A172 (cell line): ENCODE measurements around the gene ARAP2. TPM values are rescaled to one million over a fixed set of nuclear protein-coding genes. Genes with fewer than 3 reads are reported as not detected.

Source experiments
- DNase-seq: peaks from one replicate; pipeline ENCODE4 v3.0.0-alpha.2; 2015; ENCODE audit warnings: low spot score
- total RNA-seq: library from RNA; depleted of rRNA; stranded (reverse); fragments of >200 nt; shearing (Covaris generic); gene quantifications from 2 replicates; pipeline ENCODE4 v1.2.3, GENCODE V29; 2014

Gene ARAP2
- total RNA-seq, 1 experiment from 2014 or later = 26.9 TPM

DNA sequence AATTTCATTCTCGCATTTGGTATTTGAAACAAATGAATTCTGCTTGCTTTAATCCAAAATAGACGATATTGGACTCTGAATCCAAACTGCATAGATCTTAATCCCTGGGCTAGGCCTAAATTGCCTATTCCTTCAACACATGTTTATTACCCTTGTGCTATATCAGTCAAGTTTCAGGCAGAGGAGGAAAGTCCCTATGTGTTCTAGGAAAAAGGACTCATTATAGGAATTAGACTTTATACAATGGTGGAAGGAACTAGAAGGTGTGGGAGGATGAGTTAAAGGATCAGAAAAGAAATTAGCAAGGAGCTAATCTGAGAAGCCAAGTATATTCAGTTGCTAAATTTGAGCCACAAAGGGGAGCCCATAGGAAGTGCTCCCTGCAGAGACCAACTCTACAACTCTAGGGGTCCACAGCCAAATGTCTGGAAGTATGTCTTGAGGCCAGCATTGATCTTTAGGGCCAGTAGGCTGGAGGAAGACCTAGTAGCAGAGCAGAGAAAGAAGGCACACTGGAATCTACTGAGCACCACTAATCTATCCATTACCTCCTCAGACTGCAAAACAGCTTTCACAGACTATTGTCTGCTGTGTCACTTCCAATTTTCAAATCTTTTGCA lies 20.0 kb upstream of the ARAP2 start:
- DNase-seq = no peak

DNA sequence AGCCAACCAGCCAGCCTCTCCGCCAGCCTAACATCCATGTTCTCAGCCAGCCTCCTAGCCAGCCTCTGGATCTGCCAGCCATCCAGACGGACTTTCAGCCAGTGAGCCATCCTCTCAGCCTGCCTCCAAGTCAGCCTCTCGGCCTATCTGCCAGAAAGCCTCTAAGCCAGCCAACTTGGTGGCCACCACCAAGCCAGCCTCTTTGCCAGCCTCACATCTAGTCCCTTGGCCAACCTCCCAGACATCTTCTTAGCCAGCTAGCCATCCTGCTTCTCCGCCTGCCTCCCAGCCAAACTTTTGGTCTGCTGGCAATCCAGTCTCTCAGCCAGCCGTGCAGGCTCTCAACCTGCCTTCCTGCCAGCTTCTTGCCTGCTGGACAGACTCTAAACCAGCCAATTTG lies 16.4 kb upstream of the ARAP2 start:
- DNase-seq = no peak

DNA sequence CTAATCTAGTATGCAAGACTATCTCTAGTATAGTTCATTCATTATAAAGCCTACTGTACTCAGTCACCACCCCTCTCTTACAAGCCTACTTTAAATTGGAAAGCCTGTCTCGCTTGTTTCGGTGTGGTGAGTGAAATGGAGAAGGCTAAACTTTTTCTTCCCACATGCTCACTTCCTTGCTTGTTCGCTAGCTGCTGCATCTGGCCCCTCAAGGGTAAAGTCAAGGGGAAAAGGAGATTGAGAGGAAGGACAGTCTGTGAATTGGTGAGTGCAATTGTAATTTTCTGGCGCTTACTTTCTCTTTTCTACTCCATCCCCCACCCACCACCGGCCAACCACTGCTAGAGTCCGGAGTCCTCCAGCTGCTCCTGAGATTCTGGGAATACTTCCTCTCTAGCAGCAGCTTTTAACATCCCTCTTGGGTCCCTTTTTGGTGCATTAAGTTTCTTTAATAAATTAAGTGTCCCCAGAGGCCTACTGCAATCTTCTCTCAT lies 12.1 kb upstream of the ARAP2 start:
- DNase-seq = no peak

- no peak for DNase-seq
Observed at GRCh38 chr4:36255577-36255976, 11.3 kb upstream of the ARAP2 start.

DNA sequence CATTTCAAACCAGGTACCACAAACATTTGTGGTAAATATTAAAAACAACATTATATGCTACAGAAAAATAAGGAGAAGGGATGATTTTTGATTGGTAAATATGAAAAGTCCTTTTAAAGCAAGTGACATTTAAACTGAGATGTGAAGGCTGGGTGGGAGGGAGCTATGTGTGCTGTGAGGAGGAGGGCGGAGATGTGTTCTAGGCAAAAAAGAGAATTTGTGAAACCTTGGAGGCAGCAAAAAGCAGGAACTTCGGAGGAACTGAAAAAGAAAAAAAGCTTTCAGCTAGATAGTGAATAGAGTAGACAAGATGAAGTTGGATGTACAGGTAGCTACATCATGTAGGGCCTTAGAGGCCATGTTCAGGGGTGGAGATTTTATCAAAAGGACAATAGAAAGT lies 10.1 kb upstream of the ARAP2 start:
- no peak for DNase-seq

DNA sequence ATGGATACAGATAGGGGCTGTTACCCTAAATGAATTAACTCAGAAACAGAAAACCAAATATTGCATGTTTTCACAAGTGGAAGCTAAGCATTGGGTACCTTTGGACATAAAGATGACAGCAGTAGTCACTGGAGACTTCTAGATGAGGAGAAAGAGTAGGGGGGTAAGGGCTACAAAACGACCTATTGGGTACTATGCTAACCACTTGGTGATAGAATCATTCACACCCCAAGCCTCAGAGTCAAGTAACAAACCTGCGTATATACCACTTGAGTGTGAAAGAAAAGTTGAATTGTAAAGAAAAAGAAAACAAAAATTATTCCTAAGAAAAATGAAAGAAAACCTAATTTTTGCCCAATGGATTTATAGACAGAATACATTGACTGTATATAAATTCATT lies 7.7 kb upstream of the ARAP2 start:
- no peak for DNase-seq

- no peak for DNase-seq
Observed at GRCh38 chr4:36249610-36250009, 5.3 kb upstream of the ARAP2 start.

DNA sequence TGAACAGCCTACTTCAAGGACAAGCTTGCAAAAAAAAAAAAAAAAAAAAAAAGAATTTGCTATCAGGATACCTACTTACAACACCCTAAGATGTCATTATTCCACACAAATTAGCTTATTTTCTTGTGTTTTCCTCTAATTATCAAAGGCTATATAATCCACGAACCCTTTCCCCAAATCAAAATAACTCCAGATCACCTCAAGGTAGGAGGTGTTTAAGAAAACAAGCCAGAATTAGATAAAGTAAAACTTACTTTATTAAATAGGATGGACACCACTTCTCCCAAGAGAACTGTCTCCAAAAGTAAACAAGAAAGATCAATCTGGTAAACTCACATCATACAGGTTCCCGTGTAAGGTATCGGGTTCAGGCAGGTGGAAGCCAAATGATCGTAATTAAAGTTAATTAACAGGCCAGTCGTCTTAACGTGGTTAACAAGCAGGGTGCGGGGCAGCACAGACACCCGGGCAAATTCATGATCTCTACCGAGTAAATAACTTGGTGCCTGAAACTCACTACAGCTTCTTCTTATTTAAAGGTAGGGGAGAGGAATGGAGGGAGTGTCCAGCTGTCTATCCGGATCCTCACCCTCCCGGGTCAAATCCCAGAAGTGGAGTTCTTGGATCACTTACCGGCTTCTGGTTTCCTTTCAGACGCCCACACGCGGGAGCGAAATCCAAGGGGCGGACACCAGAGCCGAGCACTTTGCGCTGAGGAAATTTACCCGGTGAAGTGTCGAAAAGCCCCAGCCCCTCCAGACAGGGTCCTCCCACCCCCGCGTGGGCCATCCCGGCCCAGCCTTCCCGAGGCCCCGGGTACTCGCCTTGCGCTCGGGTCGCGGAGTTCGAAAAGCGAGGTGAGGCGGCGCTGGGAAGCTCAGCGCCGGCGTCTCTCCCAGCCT lies 708 bp downstream of the ARAP2 start:
- DNase-seq = peak; percentile 23

DNA sequence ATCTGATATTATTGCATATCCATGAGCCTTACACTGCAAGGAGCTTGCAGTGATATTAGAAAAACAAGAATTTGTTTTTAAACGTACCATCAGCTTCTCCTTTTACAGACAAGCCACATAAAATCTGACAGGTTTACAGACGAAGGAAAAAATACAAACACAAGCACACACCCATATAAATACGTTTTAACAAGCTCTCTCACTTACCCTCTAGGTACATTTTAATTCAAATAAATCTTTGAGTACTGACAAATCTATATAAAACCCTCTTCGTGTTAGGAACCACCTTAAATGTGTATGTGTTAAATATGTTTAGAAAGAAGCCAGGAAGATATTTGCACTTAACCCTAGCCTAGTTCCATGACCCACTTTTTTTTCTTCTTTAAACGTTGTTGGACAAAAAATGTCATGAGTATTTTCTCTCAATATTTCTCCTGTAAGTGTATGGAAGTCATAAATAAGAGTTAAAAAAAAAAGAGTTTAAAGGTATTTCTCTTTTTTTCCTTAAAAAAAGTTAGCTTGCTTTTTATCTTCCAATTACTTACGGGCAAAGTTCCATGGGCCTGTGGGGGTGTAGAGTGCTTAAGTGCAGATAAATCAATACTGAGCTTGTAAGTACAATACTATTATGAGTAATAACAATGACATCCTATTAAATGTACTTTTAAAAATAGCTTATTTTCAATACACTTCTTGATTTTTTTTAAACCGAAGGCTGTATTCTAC lies 1.5 kb downstream of the ARAP2 start:
- no peak for DNase-seq

DNA sequence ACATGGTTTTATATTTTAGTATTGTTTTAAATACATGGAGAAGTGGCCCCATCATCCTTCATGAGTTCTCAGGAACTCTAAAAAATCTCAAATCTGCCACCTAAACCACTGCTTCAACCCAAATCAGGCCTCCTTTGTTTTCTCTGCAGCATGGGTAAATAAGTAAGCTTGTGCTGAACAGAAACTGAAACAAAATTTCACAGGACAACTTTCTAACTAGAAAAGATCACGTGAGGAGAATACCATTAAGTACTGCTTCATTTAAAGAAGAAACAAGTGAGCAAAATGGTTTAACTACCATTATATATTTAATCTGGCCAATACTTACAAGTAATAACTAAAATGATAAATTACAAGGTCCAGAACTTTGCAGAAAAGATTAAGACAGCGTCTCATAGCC lies 2.5 kb downstream of the ARAP2 start:
- DNase-seq = peak; percentile 10

DNA sequence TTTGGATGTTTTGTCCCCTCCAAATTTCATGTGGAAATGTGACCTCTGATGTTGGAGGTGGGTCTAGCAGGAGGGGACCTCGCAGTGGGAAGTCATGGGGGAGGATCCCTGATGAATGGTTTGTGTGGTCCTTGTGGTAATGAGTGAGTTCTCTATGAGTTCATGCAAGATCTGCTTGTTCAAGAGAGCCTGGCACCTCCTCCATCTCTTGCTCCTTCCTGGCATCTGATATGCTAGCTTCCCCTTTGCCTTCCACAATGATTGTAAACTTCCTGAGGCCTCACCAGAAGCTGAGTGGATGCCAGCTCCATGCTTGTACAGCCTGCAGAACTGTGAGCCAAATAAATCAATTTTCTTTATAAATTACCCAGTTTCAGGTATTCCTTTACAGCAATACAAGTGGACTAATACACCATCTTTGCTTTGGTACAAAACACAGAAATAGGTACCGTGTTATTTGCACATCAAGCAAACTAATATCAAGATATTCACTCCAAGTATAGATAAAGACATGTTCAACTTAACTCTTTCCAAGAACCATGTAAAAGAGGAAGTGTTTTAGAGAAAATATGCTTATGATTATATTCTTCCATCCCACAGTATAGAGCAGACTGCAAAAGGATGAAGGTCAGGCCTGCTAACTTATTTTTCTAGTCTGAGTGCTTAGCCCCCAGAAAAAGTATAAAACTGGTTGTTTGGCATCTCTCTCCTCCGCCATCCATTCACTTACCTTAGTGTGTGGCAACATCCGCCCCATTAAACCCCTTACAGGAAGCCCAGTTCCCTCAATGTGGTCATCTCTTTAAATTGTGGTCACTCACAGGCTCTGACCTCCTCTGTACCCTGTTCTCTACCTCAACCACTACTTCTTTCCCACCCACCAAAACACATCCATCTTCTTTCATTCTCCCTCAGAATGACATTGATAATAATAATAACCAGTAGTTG lies 6.7 kb downstream of the ARAP2 start:
- no peak for DNase-seq

DNA sequence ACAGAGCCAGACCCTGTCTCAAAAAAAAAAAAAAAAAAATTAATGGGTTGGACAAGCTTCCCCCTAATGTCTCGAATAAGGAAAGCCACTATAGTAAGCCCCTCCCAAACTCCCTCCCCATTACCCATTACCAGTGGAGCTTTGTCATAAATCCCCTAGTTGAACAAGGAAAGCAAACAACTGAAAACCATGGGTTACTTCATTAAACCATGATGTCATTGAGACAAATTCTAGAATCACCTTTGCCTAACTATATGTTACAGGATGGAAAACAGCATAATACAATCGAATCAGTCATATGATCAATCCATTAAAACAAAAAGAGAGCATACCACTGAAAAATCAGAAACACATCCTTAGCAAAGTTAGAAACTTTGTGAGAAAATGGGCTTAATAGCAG lies 8.2 kb downstream of the ARAP2 start:
- no peak for DNase-seq

- peak; percentile 58 for DNase-seq
Observed at GRCh38 chr4:36235306-36235705, 9.0 kb downstream of the ARAP2 start.

DNA sequence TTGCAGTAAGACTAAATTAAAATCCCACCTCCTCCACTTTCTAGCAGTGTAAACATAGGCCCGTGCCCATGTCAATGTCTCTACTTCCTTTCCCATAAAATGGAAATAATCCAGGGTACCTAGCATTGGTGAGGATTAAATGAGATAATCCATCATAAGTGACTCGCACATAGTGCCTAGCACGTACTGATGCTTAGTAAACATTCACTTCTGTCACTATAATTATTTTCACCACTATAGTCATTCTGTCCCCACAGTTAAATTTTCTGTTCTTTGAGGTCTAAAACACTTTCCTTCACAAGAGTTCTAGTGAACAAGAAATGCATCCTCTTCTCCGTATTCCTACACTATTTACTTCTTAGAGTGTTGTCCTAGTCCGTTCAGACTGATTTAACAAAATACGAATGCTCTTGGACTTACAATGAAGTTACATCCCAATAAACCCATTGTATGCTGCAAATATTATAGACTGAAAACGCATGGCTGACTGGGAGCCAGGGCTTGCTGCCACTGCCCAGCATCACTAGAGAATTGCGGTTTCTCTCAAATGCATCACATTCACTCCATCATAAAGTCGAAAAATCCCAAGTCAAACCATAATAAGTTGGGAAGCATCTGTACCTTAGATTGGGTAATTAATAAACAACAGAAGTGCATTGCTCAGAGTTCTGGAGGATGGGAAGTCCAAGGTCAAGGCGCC lies 10.6 kb downstream of the ARAP2 start:
- DNase-seq = no peak

DNA sequence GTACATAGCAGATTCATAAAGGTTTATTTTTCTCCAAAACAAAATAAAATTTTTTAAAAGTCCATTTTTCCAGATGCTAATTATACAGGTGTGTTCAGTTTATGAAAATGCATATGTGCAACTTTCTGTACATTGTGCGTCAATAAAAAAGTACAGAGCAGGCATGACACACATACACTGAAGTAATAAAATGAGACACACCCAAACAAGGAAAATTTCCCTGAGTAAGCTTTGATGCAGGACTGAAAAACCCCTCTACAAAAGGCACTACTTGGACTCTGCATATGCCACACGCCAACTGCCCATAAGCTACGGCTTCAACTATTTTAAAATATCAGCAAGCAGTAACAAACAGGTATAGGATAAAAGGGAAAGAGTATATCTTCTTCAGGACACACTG lies 13.8 kb downstream of the ARAP2 start:
- no peak for DNase-seq

GRCh38 chr4:36227913-36228312 lies 16.4 kb downstream of the ARAP2 start:
- no peak for DNase-seq

- DNase-seq = no peak
Observed at GRCh38 chr4:36226430-36227227, 17.7 kb downstream of the ARAP2 start.

DNA sequence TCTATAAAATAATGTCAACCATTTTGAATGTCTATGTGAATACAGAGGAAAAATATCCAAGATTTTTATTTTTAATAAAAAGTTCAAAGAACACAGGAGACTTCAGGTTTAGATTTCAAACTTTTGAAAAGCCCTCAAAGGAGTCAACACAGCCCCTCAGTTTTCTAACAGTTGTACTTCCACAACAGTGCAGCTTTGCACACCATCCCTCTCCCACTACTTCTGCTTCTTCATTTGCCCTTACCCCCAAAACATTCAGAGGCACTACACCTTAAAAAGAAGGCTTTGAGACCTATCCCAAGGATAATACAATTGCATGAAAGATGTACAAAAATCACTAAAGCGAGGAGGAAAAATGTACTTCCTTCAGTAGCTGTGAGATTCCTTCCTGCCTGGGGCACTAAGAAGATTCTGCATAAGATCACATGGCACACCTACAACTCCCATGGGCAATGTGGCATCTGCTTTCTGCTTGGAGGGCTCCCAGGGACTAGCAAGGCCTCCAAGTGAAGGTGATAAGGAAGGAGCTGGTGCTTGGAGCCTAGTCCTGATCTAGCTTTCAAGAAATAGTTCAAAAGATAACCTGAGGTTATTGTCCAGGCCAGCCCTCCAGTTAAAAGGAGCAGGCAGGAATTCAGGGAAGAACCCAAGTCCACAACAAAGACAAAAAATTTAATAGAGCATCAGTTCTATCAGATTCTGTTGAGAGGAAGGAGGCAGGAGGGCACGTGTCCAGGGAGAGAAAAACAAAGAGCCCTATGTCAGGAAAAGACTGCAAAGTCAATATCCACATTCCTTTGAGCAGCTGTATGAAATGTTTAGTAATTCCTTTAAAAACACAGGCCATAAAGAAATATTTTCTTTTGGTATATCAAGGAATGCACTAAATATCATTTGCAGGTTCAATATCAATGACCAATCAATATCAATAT lies 19.1 kb downstream of the ARAP2 start:
- DNase-seq = no peak

GRCh38 chr4:36222702-36223101 lies 21.6 kb downstream of the ARAP2 start:
- DNase-seq = peak; percentile 8
